GM12878 (cell line): Measurements from ENCODE around the gene NME7. TPM values are rescaled to one million over a fixed set of nuclear protein-coding genes. Genes with fewer than 3 reads are reported as not detected.

Source experiments
- ATAC-seq: fragments of 200-7000 bp; cut with Tn5 transposase; 3 replicates; pipeline ENCODE4 v1.9.1; 2020; ENCODE audit warnings: mild to moderate bottlenecking, moderate library complexity
- BruUV-seq: library from RNA; stranded (reverse); fragments of 400-500 nt; replicated peaks from 2 replicates; lab custom pipeline; 2021; lab: Mats Ljungman, UMichigan
- CTCF ChIA-PET: fragments of 300-600 bp; sonication (Branson Sonifier 250); formaldehyde crosslinking; extraction: SDS; loops from one replicate; lab custom pipeline; 2021; ENCODE audit warnings: inconsistent platforms; lab: Yijun Ruan, JAX
- POLR2A ChIA-PET: fragments of 350-600 bp; formaldehyde crosslinking; extraction: SDS; loops from one replicate; lab custom pipeline; 2021; ENCODE audit warnings: inconsistent platforms; lab: Charles Lee
- RAD21 ChIA-PET: fragments of 300-600 bp; sonication (Branson Sonifier 250); formaldehyde crosslinking; loops from one replicate; lab custom pipeline; 2023; ENCODE audit warnings: antibody characterized with exemption; ENCODE audit not compliant: unreplicated experiment; lab: Charles Lee
- SMC1A ChIA-PET: fragments of 300-600 bp; sonication (Branson Sonifier 250); formaldehyde crosslinking; loops from one replicate; lab custom pipeline; 2023; ENCODE audit not compliant: unreplicated experiment, uncharacterized antibody; lab: Charles Lee
- DNase-seq: peaks from one replicate; pipeline ENCODE4 v3.0.0-alpha.2; 2011; ENCODE audit warnings: low read depth, low spot score
- FAIRE-seq: peaks from 3 replicates; lab custom pipeline; 2011; peaks lifted over from hg19 to GRCh38; lab: Jason Lieb, UNC
- H2AFZ ChIP-seq: 2 replicates; pipeline ENCODE4 v1.6.0; 2011; ENCODE audit warnings: low read depth, low read length, control low read depth; ENCODE audit not compliant: control insufficient read depth
- H3K27ac ChIP-seq: 2 replicates; pipeline ENCODE4 v1.5.1; 2011; ENCODE audit warnings: control low read depth; ENCODE audit not compliant: control insufficient read depth, insufficient read depth
- H3K27me3 ChIP-seq, 2 experiments: replicated peaks in 1 of 2; 2 replicates each; pipeline versions ENCODE4 v1.6.0 to v1.6.1; 2011; ENCODE audit warnings: low read length in 1 of 2; ENCODE audit not compliant: control insufficient read depth in 2 of 2, insufficient read depth in 2 of 2
- H3K36me3 ChIP-seq, 2 experiments: 2 replicates each; pipeline ENCODE4 v1.5.1; 2011; ENCODE audit warnings: low read length in 1 of 2; ENCODE audit not compliant: control insufficient read depth in 2 of 2, insufficient read depth in 2 of 2
- H3K4me1 ChIP-seq: 2 replicates; pipeline ENCODE4 v1.6.1; 2011; ENCODE audit warnings: mild to moderate bottlenecking, low read length, moderate library complexity, mixed read lengths; ENCODE audit not compliant: control insufficient read depth, insufficient read depth
- H3K4me2 ChIP-seq: 2 replicates; pipeline ENCODE4 v1.6.0; 2011; ENCODE audit warnings: control low read depth; ENCODE audit not compliant: control insufficient read depth, insufficient read depth
- H3K4me3 ChIP-seq: fragments of 200-600 bp; sonication (generic); 2 replicates; pipeline ENCODE4 v1.5.1; 2016
- H3K79me2 ChIP-seq: 2 replicates; pipeline ENCODE4 v1.6.0; 2011; ENCODE audit warnings: low read length; ENCODE audit not compliant: control insufficient read depth, insufficient read depth
- H3K9ac ChIP-seq: 2 replicates; pipeline ENCODE4 v1.8.0; 2011; ENCODE audit warnings: low read length, control low read depth, mixed read lengths; ENCODE audit not compliant: control insufficient read depth, insufficient read depth
- H3K9me3 ChIP-seq: replicated peaks from 3 replicates; pipeline ENCODE4 v1.5.1; 2011; ENCODE audit warnings: mild to moderate bottlenecking, low read length; ENCODE audit not compliant: control insufficient read depth, insufficient read depth
- H4K20me1 ChIP-seq: 2 replicates; pipeline ENCODE4 v1.6.0; 2011; ENCODE audit not compliant: control insufficient read depth, insufficient read depth
- IRF4 ChIP-seq: IDR thresholded peaks from 2 replicates; pipeline ENCODE4 v1.6.1; 2011; ENCODE audit warnings: low read depth, low read length
- KAT2A ChIP-seq: conservative IDR thresholded peaks from 2 replicates; pipeline ENCODE4 v1.6.1; 2011; ENCODE audit warnings: low read depth, low read length; ENCODE audit not compliant: control insufficient read depth
- NR2F1 ChIP-seq: fragments of 450-650 bp; conservative IDR thresholded peaks from 2 replicates; pipeline ENCODE4 v1.6.1; 2017; ENCODE audit warnings: mild to moderate bottlenecking
- RCOR1 ChIP-seq: conservative IDR thresholded peaks from 2 replicates; pipeline ENCODE4 v1.6.1; 2012; ENCODE audit warnings: low read depth, low read length, improper control_type of control experiment
- RFX5 ChIP-seq: IDR thresholded peaks from 2 replicates; pipeline ENCODE4 v1.6.1; 2011; ENCODE audit warnings: low read depth, low read length, improper control_type of control experiment
- USF2 ChIP-seq: IDR thresholded peaks from 2 replicates; pipeline ENCODE4 v1.6.1; 2011; ENCODE audit warnings: low read depth, low read length, improper control_type of control experiment, borderline replicate concordance
- ZBTB40 ChIP-seq: fragments of 450-650 bp; IDR thresholded peaks from 2 replicates; pipeline ENCODE4 v1.6.1; 2016; ENCODE audit warnings: mild to moderate bottlenecking, moderate library complexity, borderline replicate concordance
- WGBS: methylation state at CpG from one replicate; pipeline ENCODE4 v1.1.6; 2016; ENCODE audit warnings: low lambda C conversion rate; ENCODE audit not compliant: insufficient replicate concordance, insufficient coverage; ENCODE audit errors: missing lambda C conversion rate; 5-methylcytosine and 5-hydroxymethylcytosine counted together
- in situ Hi-C: fragments of 300-500 bp; cut with MboI; formaldehyde crosslinking; loops from 9 replicates; pipeline ENCODE4 v1.14.3; 2018; ENCODE audit warnings: mixed read lengths
- intact Hi-C: fragments of 100-400 bp; cut with micrococcal nuclease; formaldehyde crosslinking; loops from one replicate; pipeline ENCODE4 v1.14.2; 2022; ENCODE audit not compliant: unreplicated experiment
- polyA plus RNA-seq, 11 experiments: library from polyadenylated mRNA; depleted of rRNA in 4 of 11; unstranded in 6 of 11; stranded (reverse) in 5 of 11; fragments of >200 nt; fragmentation: Nextera tagmentation in 4 of 11; fragmentation: Illumina TruSeq in 1 of 11; extraction: Ambion mirVana in 4 of 11; extraction: Trizol in 1 of 11; gene quantifications; 1 replicate in 1 of 11; 2 replicates in 10 of 11; pipeline versions ENCODE4 v1.2.1 to v1.2.3, GENCODE V29; 2011 to 2016; ENCODE audit warnings: inconsistent platforms in 2 of 11, missing spikeins in 2 of 11, low read depth in 1 of 11
- total RNA-seq, 4 experiments: library from RNA; depleted of rRNA in 3 of 4; stranded (reverse); fragments of >200 nt in 3 of 4; fragmentation: Illumina TruSeq in 1 of 4; extraction: Trizol in 1 of 4; gene quantifications; 2 replicates each; pipeline versions ENCODE4 v1.2.1 to v1.2.3, GENCODE V29; 2013 to 2021

NME7 gene
- total and polyA plus RNA-seq, 10 of the 15 experiments (the other 5 are each of a cell fraction or from before 2014, with no cell fraction given): 1.5 to 15.6 (median 7.2) TPM

- Histone ChIP-seq H3K36me3 (no peaks in the 10 kb centered on the region), H3K4me3 (no peak overlapping the region), H3K27ac (no peak overlapping the region), H4K20me1 (no peaks in the 10 kb centered on the region), H3K9ac (no peak overlapping the region), H3K4me2 (no peak overlapping the region), H2AFZ (no peak overlapping the region), H3K9me3 (no peaks in the 10 kb centered on the region), H3K4me1 (no peaks in the 10 kb centered on the region), H3K79me2 (no peaks in the 10 kb centered on the region), H3K27me3 (no peaks in the 10 kb centered on the region)
- ATAC-seq (no peak), FAIRE-seq (no peak), DNase-seq (no peak)
- ChIA-PET RAD21 (no interaction called here), SMC1A (interaction anchor here (0.6 to 1.4 kb wide), 2 partner anchors 86 to 97 kb away, joined by 3 to 4 read pairs; no protein-coding TSS in a partner anchor), POLR2A (no interaction called here), CTCF (interaction anchor here (1.3 kb wide), 1 partner anchor 23 kb away, joined by 4 read pairs; no protein-coding TSS in a partner anchor)
- intact Hi-C loops (no loop called here), in situ Hi-C loops (no loop called here)
- no TSS peak for BruUV-seq
- 67% methylated on average over 3 of the region's 3 CpGs for WGBS
- TF ChIP-seq USF2 (no peak), ZBTB40 (no peak), KAT2A (no peak), NR2F1 (no peak), IRF4 (no peak), RFX5 (no peak), RCOR1 (no peak)
Observed at GRCh38 chr1:169250795-169251194, 116.8 kb downstream of the NME7 start.
